B cell (primary cell): ENCODE measurements around the gene SPPL2B. TPM values are rescaled to one million over a fixed set of nuclear protein-coding genes. Genes with fewer than 3 reads are reported as not detected.

Source experiments
- ATAC-seq: fragments of 200-7000 bp; cut with Tn5 transposase; one replicate; pipeline ENCODE4 v1.10.0; 2021; ENCODE audit warnings: low read depth, mild to moderate bottlenecking, moderate number of reproducible peaks, moderate library complexity
- CTCF ChIA-PET: fragments of 350-600 bp; sonication (Branson Sonifier 250); formaldehyde crosslinking; loops from one replicate; lab custom pipeline; 2021; ENCODE audit warnings: antibody characterized with exemption, inconsistent platforms; lab: Charles Lee
- POLR2A ChIA-PET: fragments of 350-600 bp; sonication (Branson Sonifier 250); formaldehyde crosslinking; loops from one replicate; lab custom pipeline; 2021; ENCODE audit warnings: antibody characterized with exemption; lab: Charles Lee
- DNase-seq: peaks from one replicate; pipeline ENCODE4 v3.0.0; 2013
- H2AFZ ChIP-seq: 2 replicates; pipeline ENCODE4 v1.6.1; 2012; ENCODE audit warnings: mild to moderate bottlenecking, low read depth, low read length; ENCODE audit not compliant: insufficient read depth, poor library complexity, severe bottlenecking
- H3K27ac ChIP-seq, 2 donors: 1 replicate in 1 of 2; 2 replicates in 1 of 2; pipeline ENCODE4 v1.5.1; 2012 to 2013; ENCODE audit warnings: low read length in 2 of 2, mild to moderate bottlenecking in 2 of 2, moderate library complexity in 1 of 2
- H3K27me3 ChIP-seq, 4 experiments: fragments of 200-600 bp in 1 of 4; sonication (generic) in 1 of 4; replicated peaks in 1 of 4; 1 replicate in 2 of 4; 2 replicates in 2 of 4; pipeline versions ENCODE4 v1.6.1 to v1.7.0; 2013 to 2016; ENCODE audit warnings: low read length in 3 of 4, mild to moderate bottlenecking in 2 of 4, mixed read lengths in 1 of 4, moderate library complexity in 1 of 4; ENCODE audit not compliant: insufficient read depth in 4 of 4, control insufficient read depth in 3 of 4; ENCODE audit errors: control extremely low read depth in 1 of 4
- H3K36me3 ChIP-seq, 2 experiments: replicated peaks in 1 of 2; 1 replicate in 1 of 2; 2 replicates in 1 of 2; pipeline versions ENCODE4 v1.6.1 to v1.7.1; 2013; ENCODE audit warnings: low read length in 1 of 2; ENCODE audit not compliant: insufficient read depth in 2 of 2, control insufficient read depth in 1 of 2; ENCODE audit errors: control extremely low read depth in 1 of 2, extremely low read depth in 1 of 2
- H3K4me1 ChIP-seq, 2 donors: fragments of 200-600 bp in 1 of 2; sonication (generic) in 1 of 2; 1 replicate in 1 of 2; 2 replicates in 1 of 2; pipeline versions ENCODE4 v1.5.1 to v1.6.1; 2013 to 2017; ENCODE audit warnings: low read length in 2 of 2; ENCODE audit not compliant: control insufficient read depth in 2 of 2, insufficient read depth in 2 of 2
- H3K4me2 ChIP-seq: replicated peaks from 2 replicates; pipeline ENCODE3; 2012; ENCODE audit warnings: mild to moderate bottlenecking, low read depth, low read length; ENCODE audit not compliant: poor library complexity, severe bottlenecking
- H3K4me3 ChIP-seq, 5 experiments: fragments of 200-600 bp in 1 of 5; sonication (generic) in 1 of 5; 1 replicate in 3 of 5; 2 replicates in 2 of 5; pipeline versions ENCODE4 v1.5.1 to v1.7.0; 2011 to 2016; ENCODE audit warnings: low read length in 4 of 5, mild to moderate bottlenecking in 4 of 5, low read depth in 2 of 5, control low read depth in 1 of 5, moderate library complexity in 1 of 5; ENCODE audit not compliant: insufficient read depth in 1 of 5; ENCODE audit errors: control extremely low read depth in 1 of 5, extremely low read depth in 1 of 5
- H3K79me2 ChIP-seq: fragments of 200-600 bp; sonication (generic); one replicate; pipeline ENCODE4 v1.6.0; 2016; ENCODE audit warnings: low read length; ENCODE audit not compliant: control insufficient read depth, insufficient read depth
- H3K9ac ChIP-seq: fragments of 200-600 bp; sonication (generic); 2 replicates; pipeline ENCODE4 v1.6.1; 2017; ENCODE audit warnings: mild to moderate bottlenecking, low read length, moderate library complexity
- H3K9me3 ChIP-seq, 3 donors: one replicate each; pipeline versions ENCODE4 v1.6.1 to v1.7.1; 2013; ENCODE audit warnings: low read length in 2 of 3; ENCODE audit not compliant: control insufficient read depth in 2 of 3, insufficient read depth in 1 of 3; ENCODE audit errors: control extremely low read depth in 1 of 3
- H4K20me1 ChIP-seq: 2 replicates; pipeline ENCODE4 v1.6.0; 2012; ENCODE audit warnings: mild to moderate bottlenecking, low read length; ENCODE audit not compliant: insufficient read depth, control insufficient read depth, poor library complexity, severe bottlenecking
- H3K27ac Mint-ChIP-seq: one replicate; pipeline ENCODE4 v1.8.0; 2021; ENCODE audit warnings: mixed read lengths
- H3K27me3 Mint-ChIP-seq: one replicate; pipeline ENCODE4 v1.8.0; 2021; ENCODE audit warnings: mixed read lengths
- H3K4me1 Mint-ChIP-seq: one replicate; pipeline ENCODE4 v1.8.0; 2021; ENCODE audit warnings: mixed read lengths
- H3K4me3 Mint-ChIP-seq: one replicate; pipeline ENCODE4 v1.8.0; 2021; ENCODE audit warnings: mixed read lengths
- H3K9me3 Mint-ChIP-seq: one replicate; pipeline ENCODE4 v1.8.0; 2022; ENCODE audit warnings: mixed read lengths; ENCODE audit not compliant: insufficient read depth
- EZH2 ChIP-seq: IDR thresholded peaks from 2 replicates; pipeline ENCODE4 v1.6.1; 2012; ENCODE audit warnings: borderline replicate concordance, low read depth, mild to moderate bottlenecking, moderate library complexity, low read length; ENCODE audit not compliant: insufficient read depth, poor library complexity, severe bottlenecking
- WGBS: methylation state at CpG from one replicate; pipeline ENCODE4 v1.1.5; 2013; ENCODE audit warnings: missing lambda C conversion rate; ENCODE audit not compliant: insufficient coverage; 5-methylcytosine and 5-hydroxymethylcytosine counted together
- intact Hi-C: fragments of 100-400 bp; cut with micrococcal nuclease; formaldehyde crosslinking; loops from one replicate; pipeline ENCODE4 v1.10.0; 2022
- polyA plus RNA-seq: library from polyadenylated mRNA; depleted of rRNA; stranded (reverse); fragments of >200 nt; gene quantifications from 2 replicates; pipeline ENCODE4 v1.2.3, GENCODE V29; 2012
- total RNA-seq, 2 donors: library from RNA; stranded (reverse); fragments of 120-200 nt in 1 of 2; gene quantifications; 1 replicate in 1 of 2; 2 replicates in 1 of 2; pipeline versions ENCODE4 v1.2.3 to v1.2.4, GENCODE V29; 2013 to 2022
- TF ChIP-seq, protein P1 (sequence below): fragments of 200-600 bp; IDR thresholded peaks from one replicate; pipeline ENCODE4 v1.8.0; 2022; ENCODE audit warnings: antibody characterized with exemption, mild to moderate bottlenecking

SPPL2B gene
- total and polyA plus RNA-seq, 2 donors (not counting 1 experiment from before 2014, with no cell fraction given), result 415 to 479 TPM

- Mint-ChIP-seq H3K27ac (no peak overlapping the region), H3K4me3 (no peak overlapping the region), H3K9me3 (peaks cover under 1% of the 10 kb centered on the region), H3K4me1 (peaks cover 57% of the 10 kb centered on the region), H3K27me3 (no peaks in the 10 kb centered on the region)
- no peak for TF ChIP-seq EZH2
- TF ChIP-seq, protein P1, sequence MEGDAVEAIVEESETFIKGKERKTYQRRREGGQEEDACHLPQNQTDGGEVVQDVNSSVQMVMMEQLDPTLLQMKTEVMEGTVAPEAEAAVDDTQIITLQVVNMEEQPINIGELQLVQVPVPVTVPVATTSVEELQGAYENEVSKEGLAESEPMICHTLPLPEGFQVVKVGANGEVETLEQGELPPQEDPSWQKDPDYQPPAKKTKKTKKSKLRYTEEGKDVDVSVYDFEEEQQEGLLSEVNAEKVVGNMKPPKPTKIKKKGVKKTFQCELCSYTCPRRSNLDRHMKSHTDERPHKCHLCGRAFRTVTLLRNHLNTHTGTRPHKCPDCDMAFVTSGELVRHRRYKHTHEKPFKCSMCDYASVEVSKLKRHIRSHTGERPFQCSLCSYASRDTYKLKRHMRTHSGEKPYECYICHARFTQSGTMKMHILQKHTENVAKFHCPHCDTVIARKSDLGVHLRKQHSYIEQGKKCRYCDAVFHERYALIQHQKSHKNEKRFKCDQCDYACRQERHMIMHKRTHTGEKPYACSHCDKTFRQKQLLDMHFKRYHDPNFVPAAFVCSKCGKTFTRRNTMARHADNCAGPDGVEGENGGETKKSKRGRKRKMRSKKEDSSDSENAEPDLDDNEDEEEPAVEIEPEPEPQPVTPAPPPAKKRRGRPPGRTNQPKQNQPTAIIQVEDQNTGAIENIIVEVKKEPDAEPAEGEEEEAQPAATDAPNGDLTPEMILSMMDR, result no peak
- intact Hi-C loops, result no loop called here
- no peak for DNase-seq
- Histone ChIP-seq H2AFZ (no peak overlapping the region), H3K4me1 (peaks cover 49 to 63% of the 10 kb centered on the region in 2 donors), H3K27ac (no peak overlapping the region), H3K4me3 (no peak overlapping the region), H3K9ac (no peak overlapping the region), H4K20me1 (no peaks in the 10 kb centered on the region), H3K9me3 (peaks cover under 1 to 8% (median 4%) of the 10 kb centered on the region in 3 donors), H3K36me3 (peaks cover 0 to 35% of the 10 kb centered on the region in 2 experiments), H3K4me2 (no peak overlapping the region), H3K27me3 (no peaks in the 10 kb centered on the region), H3K79me2 (peaks cover 33% of the 10 kb centered on the region)
- ATAC-seq, result no peak
- WGBS, result 96% methylated on average over 12 of the region's 12 CpGs
- ChIA-PET CTCF (interaction anchor here (1.0 to 1.5 kb wide), 2 partner anchors 24 to 45 kb away, joined by 3 to 4 read pairs; no protein-coding TSS in a partner anchor), POLR2A (interaction anchor here (0.7 to 5.0 kb wide), 3 partner anchors 7 to 75 kb away, joined by 3 to 25 read pairs (median 15); partner anchors contain the start of genes LSM7 and SPPL2B)
Measured at GRCh38 chr19:2320049-2320448, 8.4 kb upstream of the SPPL2B start.

GRCh38 chr19:2320939-2321338, 7.5 kb upstream of the SPPL2B start:
- intact Hi-C loops, result no loop called here
- H3K4me1 Mint-ChIP-seq, result peaks cover 57% of the 10 kb centered on the region
- H3K4me1 ChIP-seq, result peaks cover 51 to 63% of the 10 kb centered on the region in 2 donors

More at GRCh38 chr19:2320939-2321338, 7.5 kb upstream of the SPPL2B start:
- ChIA-PET POLR2A (interaction anchor here (0.6 to 0.7 kb wide), 2 partner anchors 43 to 76 kb away, joined by 3 to 7 read pairs; no protein-coding TSS in a partner anchor), CTCF (interaction anchor here (0.6 to 1.3 kb wide), 2 partner anchors 57 to 73 kb away, joined by 4 read pairs; no protein-coding TSS in a partner anchor)
- Mint-ChIP-seq H3K27me3 (no peaks in the 10 kb centered on the region), H3K9me3 (no peaks in the 10 kb centered on the region), H3K27ac (peak overlapping the region; percentile 10), H3K4me3 (no peak overlapping the region)
- Histone ChIP-seq H3K27me3 (no peaks in the 10 kb centered on the region), H4K20me1 (no peaks in the 10 kb centered on the region), H3K4me2 (no peak overlapping the region), H3K9me3 (peaks cover 0 to 1% (median 0%) of the 10 kb centered on the region in 3 donors), H3K79me2 (peaks cover 42% of the 10 kb centered on the region), H2AFZ (no peak overlapping the region), H3K27ac (no peak overlapping the region), H3K4me3 (no peak overlapping the region), H3K36me3 (peaks cover 0 to 38% of the 10 kb centered on the region in 2 experiments), H3K9ac (no peak overlapping the region)
- DNase-seq (no peak), ATAC-seq (no peak)
- WGBS, result 97% methylated on average over 12 of the region's 12 CpGs
- TF ChIP-seq, protein P1, result no peak
- no peak for TF ChIP-seq EZH2
